ENCODE measurements around the gene FOXO1.

Gene FOXO1

GRCh38 chr13:40600149-40600751, 66.2 kb downstream of the FOXO1 start:
- peak; percentile 53 for DNase-seq

- no peak for DNase-seq
Measured at GRCh38 chr13:40599747-40600146, 66.7 kb downstream of the FOXO1 start.

GRCh38 chr13:40599124-40599523, 67.3 kb downstream of the FOXO1 start:
- no peak for DNase-seq

DNA sequence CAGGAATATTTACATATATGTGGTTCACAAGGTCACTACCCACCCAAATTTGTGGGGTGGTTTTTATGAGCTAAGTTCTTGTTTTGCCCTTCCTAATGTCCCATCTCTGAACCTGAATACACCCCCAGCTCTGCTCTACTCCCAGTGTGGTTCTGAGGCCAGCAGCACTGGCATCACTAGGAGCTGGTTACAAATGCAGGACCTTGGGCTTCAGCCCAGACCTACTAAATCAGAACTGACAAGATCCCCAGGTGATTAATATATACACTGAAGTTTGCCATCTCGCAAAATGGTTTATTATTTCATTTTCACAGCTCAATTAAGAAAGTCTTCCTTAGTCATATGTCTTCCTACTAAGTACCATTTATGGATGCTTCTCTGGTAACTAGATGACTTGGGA, 67.9 kb downstream of the FOXO1 start:
- no peak for DNase-seq

- no peak for DNase-seq
Measured at GRCh38 chr13:40597735-40598365, 68.6 kb downstream of the FOXO1 start.

DNA sequence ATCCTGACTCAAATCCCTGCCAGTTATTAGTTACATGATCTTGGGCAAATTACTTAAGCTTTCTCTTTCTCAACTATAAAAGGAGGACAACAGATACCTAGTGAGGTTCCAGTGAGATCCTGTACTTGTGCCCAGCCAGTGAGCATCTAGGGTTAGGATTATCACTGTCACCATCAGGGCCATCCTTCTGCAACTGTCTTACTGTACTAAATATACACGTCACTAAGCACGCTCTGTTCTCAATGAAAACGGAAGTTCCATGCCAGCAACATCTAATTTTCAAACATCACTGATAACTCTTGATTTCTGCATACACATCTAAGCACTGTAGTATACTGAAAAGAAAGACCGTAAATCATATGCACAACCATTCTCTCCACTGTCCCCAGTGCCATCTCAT, 70.0 kb downstream of the FOXO1 start:
- no peak for DNase-seq

- DNase-seq: no peak
Measured at GRCh38 chr13:40595693-40596092, 70.7 kb downstream of the FOXO1 start.

GRCh38 chr13:40592035-40592434, 74.4 kb downstream of the FOXO1 start:
- DNase-seq: no peak

DNA sequence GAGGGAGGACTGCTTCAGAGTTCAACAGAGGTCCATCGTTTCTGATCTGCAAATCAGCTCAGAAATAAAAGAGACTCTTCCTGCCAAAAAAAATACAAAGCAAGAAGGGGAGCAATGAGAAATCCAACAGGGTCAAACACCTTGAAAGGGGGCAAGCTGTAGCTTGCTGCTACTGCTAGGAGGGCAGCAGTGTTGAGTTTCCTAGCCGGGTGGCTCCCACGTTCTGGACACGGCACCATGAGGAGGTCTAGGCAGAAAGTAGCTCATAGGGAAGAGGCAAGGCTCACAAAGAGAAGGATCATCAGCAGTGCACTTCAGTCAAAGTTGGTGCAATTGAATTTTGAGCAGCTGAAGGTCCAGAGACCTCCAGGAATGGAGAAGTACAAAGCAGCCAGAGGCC, 75.3 kb downstream of the FOXO1 start:
- no peak for DNase-seq

DNA sequence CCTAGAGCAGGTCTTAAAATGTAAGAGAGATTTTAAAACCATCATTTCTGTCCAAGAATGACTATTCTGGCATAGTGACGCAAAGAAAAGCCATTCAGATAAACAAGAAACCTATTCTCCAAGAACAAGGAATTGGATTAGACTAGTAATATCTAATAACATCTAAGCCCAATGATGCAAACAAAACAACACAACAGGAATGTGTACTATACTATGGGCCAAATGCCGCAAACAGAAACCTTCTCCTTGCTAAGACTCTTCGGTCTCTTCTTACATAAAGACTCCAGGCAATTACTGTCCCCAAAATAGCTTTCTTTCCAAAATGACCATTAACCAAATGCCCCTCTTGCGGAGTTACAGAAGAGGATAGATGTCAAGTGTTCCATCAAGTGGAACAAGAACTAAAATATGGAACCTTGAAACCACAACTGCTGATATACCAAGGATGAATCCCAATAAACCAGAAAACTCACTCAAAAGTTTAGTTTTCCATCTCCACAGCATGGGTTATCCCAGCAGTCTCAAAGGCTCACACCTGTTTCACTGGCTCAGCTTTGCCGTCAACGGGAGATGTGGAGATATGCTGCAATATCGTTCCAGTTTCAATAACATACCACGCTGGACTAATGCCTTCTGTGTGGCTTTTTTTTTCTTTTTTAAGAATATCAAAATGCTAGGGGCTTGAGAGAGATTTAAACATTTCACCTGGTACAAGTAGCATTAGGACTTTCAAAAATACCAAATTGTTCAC, 76.2 kb downstream of the FOXO1 start:
- DNase-seq: no peak

DNA sequence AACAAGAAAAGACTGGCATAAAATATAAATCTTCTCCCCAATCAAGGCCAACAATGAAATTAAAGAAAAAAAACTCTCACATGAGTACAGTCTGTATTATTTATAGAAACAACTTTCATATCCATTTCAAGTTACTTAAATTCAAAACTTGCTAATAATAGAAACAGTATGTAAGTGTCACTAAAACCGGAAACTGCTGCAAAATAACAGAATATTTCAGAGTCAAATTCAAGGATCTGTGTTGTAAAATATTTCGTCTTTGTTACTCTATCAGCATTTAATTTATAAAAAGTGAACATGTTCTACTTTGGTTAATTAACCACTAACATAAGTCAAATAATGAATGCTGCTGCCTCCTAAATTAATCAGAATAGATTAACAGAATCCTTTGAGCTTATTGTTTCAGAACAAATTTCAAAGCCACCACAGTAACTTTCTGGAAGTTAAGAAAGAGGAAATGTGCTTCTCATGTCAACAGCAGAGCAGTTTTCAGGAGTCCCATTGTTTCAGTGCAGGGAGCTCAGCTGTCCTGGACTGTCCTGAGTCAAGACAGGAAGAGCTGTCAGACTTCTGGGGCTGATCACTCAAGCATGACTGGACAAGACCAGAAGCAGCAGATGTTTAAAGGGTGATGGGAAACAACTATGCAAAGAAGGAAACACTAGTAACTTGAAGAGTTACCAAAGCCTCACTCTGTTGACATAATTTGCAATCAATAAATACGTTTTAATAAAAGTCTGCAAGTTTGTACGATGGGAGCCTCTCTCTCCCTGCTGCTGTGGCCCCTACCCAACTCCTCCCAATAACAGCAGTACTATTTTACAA, 76.9 kb downstream of the FOXO1 start:
- no peak for DNase-seq

- no peak for DNase-seq
Measured at GRCh38 chr13:40588101-40588500, 78.3 kb downstream of the FOXO1 start.

DNA sequence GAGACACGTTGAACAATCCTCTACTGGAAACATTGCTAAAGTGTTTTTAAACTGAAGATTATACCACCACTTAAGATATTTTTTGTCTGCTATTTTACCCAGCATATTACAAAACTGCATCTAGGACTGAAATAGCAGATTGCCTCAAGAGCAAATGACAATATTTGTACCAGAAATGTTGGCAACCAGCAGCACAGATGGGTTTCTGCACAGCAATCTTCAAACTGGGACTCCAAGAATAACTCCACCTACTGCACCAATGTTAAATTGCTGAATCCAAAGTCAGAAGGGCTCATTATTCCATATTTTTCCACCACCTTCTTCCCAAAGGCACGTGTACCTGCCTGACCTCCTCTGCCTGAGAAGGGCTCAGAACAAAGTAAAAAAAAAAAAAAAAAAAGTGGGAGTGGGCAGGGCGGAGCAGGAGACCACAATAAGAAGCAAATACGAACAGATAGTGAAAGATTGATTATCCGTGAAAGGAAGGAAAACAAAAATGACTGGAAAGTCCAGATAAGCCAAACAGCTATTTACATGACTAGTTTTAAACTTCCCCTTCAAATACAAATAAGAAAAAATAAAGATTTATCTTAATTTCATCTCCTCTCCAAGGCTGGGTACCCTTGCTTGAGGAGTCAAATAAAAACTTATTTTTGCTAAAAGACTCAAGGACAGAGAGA, 79.4 kb downstream of the FOXO1 start:
- no peak for DNase-seq

DNA sequence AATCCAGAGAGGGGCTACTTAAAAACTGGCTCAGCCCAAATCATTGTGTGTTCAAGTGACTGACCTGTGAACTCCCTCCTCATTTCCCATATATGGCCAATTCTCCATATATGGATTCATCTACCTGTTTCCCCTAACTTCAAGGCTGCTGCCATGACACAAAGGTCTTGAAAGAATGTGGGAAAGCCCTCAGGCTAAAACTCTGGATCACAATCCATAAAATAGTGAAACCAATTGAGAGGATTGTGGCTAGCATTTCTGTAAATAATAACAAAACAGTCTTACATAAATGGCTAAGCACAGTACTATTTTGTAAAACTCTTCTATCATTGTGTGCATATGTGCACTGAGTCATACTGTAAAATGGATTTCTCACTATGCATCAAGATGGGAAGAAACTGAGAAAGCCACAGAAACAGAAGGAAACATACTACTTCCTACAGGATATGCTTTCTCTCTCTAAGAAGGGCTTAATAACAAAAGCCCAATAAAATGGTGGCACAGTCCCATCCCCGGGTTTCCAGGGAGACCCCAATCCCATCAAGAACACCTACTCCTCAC, 80.5 kb downstream of the FOXO1 start:
- no peak for DNase-seq

DNA sequence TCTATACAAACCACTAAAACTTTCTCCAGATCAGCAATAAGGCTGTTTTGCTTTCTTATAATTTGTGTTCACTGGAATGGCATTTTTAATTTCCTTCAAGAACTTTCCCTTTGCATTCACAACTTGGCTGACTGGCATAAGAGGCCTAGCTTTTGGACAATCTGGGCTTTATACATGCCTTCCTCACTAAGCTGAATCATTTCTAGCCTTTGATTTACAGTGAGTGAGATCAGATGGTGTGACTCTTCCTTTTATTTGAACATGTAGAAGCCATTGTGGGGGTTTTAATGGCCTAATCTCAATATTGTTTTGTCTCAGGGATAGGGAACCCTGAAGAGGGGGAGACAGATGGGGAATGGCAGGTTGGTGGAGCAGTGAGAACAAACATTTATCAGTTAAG, 82.7 kb downstream of the FOXO1 start:
- DNase-seq: no peak

- DNase-seq: no peak
Measured at GRCh38 chr13:40582531-40582930, 83.9 kb downstream of the FOXO1 start.

DNA sequence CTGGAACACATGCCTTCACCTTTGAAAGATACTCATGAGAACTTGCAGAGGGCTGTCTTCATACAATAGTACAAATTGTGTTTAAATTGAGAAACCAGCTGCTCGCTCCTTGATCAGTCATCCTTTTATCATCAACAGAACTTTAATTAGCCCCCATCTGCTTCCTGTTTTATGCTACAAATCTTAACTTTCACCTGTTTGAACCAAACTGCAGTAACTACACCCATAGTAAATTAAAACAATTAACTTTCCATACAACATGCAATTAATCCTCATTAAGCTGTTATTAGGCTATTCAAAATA, 85.2 kb downstream of the FOXO1 start:
- DNase-seq: no peak

- no peak for DNase-seq
Measured at GRCh38 chr13:40580566-40581276, 85.7 kb downstream of the FOXO1 start.

GRCh38 chr13:40579535-40579934, 86.9 kb downstream of the FOXO1 start:
- no peak for DNase-seq

- no peak for DNase-seq
Measured at GRCh38 chr13:40578055-40578454, 88.4 kb downstream of the FOXO1 start.

- no peak for DNase-seq
Measured at GRCh38 chr13:40576369-40576768, 90.1 kb downstream of the FOXO1 start.

DNA sequence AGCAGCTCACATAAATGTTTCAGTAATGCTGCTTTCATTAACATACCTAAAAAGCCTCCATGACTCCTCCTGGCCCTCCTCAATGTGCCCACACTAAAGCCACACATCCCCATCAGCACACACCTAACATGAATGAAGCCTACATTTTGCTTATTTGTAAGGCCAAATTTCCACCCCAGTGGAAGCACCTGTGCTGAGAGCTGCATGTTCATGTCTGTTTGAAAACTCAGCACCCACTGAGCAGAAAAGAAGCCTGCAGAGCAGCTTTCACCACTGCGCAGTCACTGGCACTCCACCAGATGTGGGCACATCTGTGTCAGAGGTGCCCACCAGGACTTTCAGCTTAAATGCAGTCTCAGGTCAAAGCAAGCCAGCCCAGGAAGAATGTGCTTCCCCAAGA, 93.5 kb downstream of the FOXO1 start:
- no peak for DNase-seq

All from stimulated activated CD4-positive, alpha-beta T cell treated with anti-CD3 and anti-CD28 coated beads, Interleukin-15, amount 100 ng/mL, for 24 hours (primary cell).